WTC11 (cell line): ENCODE data around the gene VWF. TPM values are rescaled to one million over a fixed set of nuclear protein-coding genes. Genes with fewer than 3 reads are reported as not detected.
A peak's percentile ranks its signal among the peaks of the same experiment; 100 is the strongest.

Experiments used
- ATAC-seq: fragments of 200-7000 bp; cut with Tn5 transposase; 2 replicates; pipeline ENCODE4 v1.10.0; 2021; ENCODE audit warnings: mild to moderate bottlenecking, moderate library complexity
- CTCF ChIA-PET: fragments of 300-600 bp; sonication (Branson Sonifier 250); formaldehyde crosslinking; loops from one replicate; lab custom pipeline; 2021; ENCODE audit warnings: antibody characterized with exemption; lab: Charles Lee
- POLR2A ChIA-PET: fragments of 350-600 bp; sonication (Branson Sonifier 250); formaldehyde crosslinking; loops from one replicate; lab custom pipeline; 2021; ENCODE audit warnings: antibody characterized with exemption; lab: Charles Lee
- DNase-seq: peaks from one replicate; pipeline ENCODE4 v3.0.0; 2021; ENCODE audit warnings: low spot score
- H3K27ac Mint-ChIP-seq: 2 replicates; pipeline ENCODE4 v1.8.0; 2021; ENCODE audit warnings: mixed read lengths
- H3K27me3 Mint-ChIP-seq: 2 replicates; pipeline ENCODE4 v1.8.0; 2021; ENCODE audit warnings: low read depth, mild to moderate bottlenecking, moderate library complexity, mixed read lengths
- H3K36me3 Mint-ChIP-seq: 2 replicates; pipeline ENCODE4 v1.8.0; 2021; ENCODE audit warnings: mixed read lengths
- H3K4me1 Mint-ChIP-seq: 2 replicates; pipeline ENCODE4 v1.8.0; 2022; ENCODE audit warnings: mixed read lengths
- H3K4me3 Mint-ChIP-seq: 2 replicates; pipeline ENCODE4 v1.8.0; 2021; ENCODE audit warnings: mild to moderate bottlenecking, moderate library complexity, mixed read lengths
- H3K9me3 Mint-ChIP-seq: 2 replicates; pipeline ENCODE4 v1.8.0; 2021; ENCODE audit warnings: mixed read lengths
- CTCF ChIP-seq: fragments of 200-600 bp; IDR thresholded peaks from 2 replicates; pipeline ENCODE4 v1.8.0; 2022; ENCODE audit warnings: antibody characterized with exemption
- ERG ChIP-seq: fragments of 250-450 bp; sonication (Bioruptor Pico); IDR thresholded peaks from 2 replicates; pipeline ENCODE4 v1.8.0; 2021; ENCODE audit warnings: mild to moderate bottlenecking
- ETV6 ChIP-seq: sonication (generic); formaldehyde crosslinking; IDR thresholded peaks from 2 replicates; pipeline ENCODE4 v1.8.1; 2022; ENCODE audit warnings: mild to moderate bottlenecking, missing genetic modification reagents
- FOXK1 ChIP-seq: sonication (generic); formaldehyde crosslinking; IDR thresholded peaks from 2 replicates; pipeline ENCODE4 v1.8.0; 2022; ENCODE audit warnings: mild to moderate bottlenecking, moderate library complexity, missing genetic modification reagents
- HMGXB4 ChIP-seq: sonication (generic); formaldehyde crosslinking; IDR thresholded peaks from 2 replicates; pipeline ENCODE4 v1.8.1; 2023; ENCODE audit warnings: mild to moderate bottlenecking, moderate library complexity, missing genetic modification reagents
- RORB ChIP-seq: fragments of 250-450 bp; sonication (Bioruptor Pico); IDR thresholded peaks from 2 replicates; pipeline ENCODE4 v1.9.0; 2021; ENCODE audit warnings: mild to moderate bottlenecking
- SOX15 ChIP-seq: fragments of 250-450 bp; sonication (Bioruptor Pico); IDR thresholded peaks from 2 replicates; pipeline ENCODE4 v1.9.0; 2021; ENCODE audit warnings: mild to moderate bottlenecking
- TEAD1 ChIP-seq: sonication (generic); formaldehyde crosslinking; IDR thresholded peaks from 2 replicates; pipeline ENCODE4 v1.8.0; 2022; ENCODE audit warnings: mild to moderate bottlenecking, missing genetic modification reagents
- TP53 ChIP-seq: sonication (generic); formaldehyde crosslinking; IDR thresholded peaks from 2 replicates; pipeline ENCODE4 v1.8.1; 2023; ENCODE audit warnings: mild to moderate bottlenecking, missing genetic modification reagents
- ZNF263 ChIP-seq: sonication (generic); formaldehyde crosslinking; IDR thresholded peaks from 2 replicates; pipeline ENCODE4 v1.8.1; 2022; ENCODE audit warnings: low read depth, mild to moderate bottlenecking, moderate library complexity, missing genetic modification reagents
- ZNF281 ChIP-seq: sonication (generic); formaldehyde crosslinking; IDR thresholded peaks from 2 replicates; pipeline ENCODE4 v1.8.0; 2023; ENCODE audit warnings: mild to moderate bottlenecking, missing genetic modification reagents
- total RNA-seq: library from RNA; stranded (reverse); gene quantifications from 3 replicates; pipeline ENCODE4 v1.2.3, GENCODE V29; 2021
- TF ChIP-seq, protein P1 (sequence below): sonication (generic); formaldehyde crosslinking; IDR thresholded peaks from 2 replicates; pipeline ENCODE4 v1.8.0; 2022; ENCODE audit warnings: missing genetic modification reagents
- TF ChIP-seq, protein P2 (sequence below): fragments of 250-450 bp; sonication (Bioruptor Pico); conservative IDR thresholded peaks from 2 replicates; pipeline ENCODE4 v1.9.0; 2021; ENCODE audit warnings: mild to moderate bottlenecking
- TF ChIP-seq, protein P3 (sequence below): sonication (generic); formaldehyde crosslinking; IDR thresholded peaks from 2 replicates; pipeline ENCODE4 v1.8.1; 2022; ENCODE audit warnings: mild to moderate bottlenecking, moderate library complexity, missing genetic modification reagents

The VWF gene
- total RNA-seq, 1 experiment from 2014 or later: 0.48 TPM

GRCh38 chr12:5900533-5901205 is 223.8 kb downstream of the VWF start:
- TF ChIP-seq SOX15 (CRISPR knock-in tag) (no peak), HMGXB4 (no peak), TP53 (CRISPR knock-in tag) (no peak), ETV6 (CRISPR knock-in tag) (no peak), RORB (no peak), FOXK1 (CRISPR knock-in tag) (no peak), ZNF263 (CRISPR knock-in tag) (no peak), TEAD1 (CRISPR knock-in tag) (no peak), CTCF (no peak)
- TF ChIP-seq, protein P1, sequence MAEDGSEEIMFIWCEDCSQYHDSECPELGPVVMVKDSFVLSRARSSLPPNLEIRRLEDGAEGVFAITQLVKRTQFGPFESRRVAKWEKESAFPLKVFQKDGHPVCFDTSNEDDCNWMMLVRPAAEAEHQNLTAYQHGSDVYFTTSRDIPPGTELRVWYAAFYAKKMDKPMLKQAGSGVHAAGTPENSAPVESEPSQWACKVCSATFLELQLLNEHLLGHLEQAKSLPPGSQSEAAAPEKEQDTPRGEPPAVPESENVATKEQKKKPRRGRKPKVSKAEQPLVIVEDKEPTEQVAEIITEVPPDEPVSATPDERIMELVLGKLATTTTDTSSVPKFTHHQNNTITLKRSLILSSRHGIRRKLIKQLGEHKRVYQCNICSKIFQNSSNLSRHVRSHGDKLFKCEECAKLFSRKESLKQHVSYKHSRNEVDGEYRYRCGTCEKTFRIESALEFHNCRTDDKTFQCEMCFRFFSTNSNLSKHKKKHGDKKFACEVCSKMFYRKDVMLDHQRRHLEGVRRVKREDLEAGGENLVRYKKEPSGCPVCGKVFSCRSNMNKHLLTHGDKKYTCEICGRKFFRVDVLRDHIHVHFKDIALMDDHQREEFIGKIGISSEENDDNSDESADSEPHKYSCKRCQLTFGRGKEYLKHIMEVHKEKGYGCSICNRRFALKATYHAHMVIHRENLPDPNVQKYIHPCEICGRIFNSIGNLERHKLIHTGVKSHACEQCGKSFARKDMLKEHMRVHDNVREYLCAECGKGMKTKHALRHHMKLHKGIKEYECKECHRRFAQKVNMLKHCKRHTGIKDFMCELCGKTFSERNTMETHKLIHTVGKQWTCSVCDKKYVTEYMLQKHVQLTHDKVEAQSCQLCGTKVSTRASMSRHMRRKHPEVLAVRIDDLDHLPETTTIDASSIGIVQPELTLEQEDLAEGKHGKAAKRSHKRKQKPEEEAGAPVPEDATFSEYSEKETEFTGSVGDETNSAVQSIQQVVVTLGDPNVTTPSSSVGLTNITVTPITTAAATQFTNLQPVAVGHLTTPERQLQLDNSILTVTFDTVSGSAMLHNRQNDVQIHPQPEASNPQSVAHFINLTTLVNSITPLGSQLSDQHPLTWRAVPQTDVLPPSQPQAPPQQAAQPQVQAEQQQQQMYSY (CRISPR knock-in tag): no peak
- TF ChIP-seq, all 79 proteins: peak for 0
- no peak overlapping the region for H3K4me3 Mint-ChIP-seq
- no peaks in the 10 kb centered on the region for H3K27me3 Mint-ChIP-seq
- CTCF ChIA-PET: interaction anchor here (2.1 to 2.2 kb wide), 2 partner anchors 27 to 155 kb away, joined by 9 to 19 read pairs; no protein-coding TSS in a partner anchor
- DNase-seq (no peak), ATAC-seq (peak; percentile 30; the same call in 1 of the 2 replicates)
- POLR2A ChIA-PET: no interaction called here
- H3K9me3 Mint-ChIP-seq: no peaks in the 10 kb centered on the region
- H3K4me1 Mint-ChIP-seq: peaks cover 20% of the 10 kb centered on the region
- H3K36me3 Mint-ChIP-seq: no peaks in the 10 kb centered on the region
- H3K27ac Mint-ChIP-seq: no peak overlapping the region

- peaks cover 18% of the 10 kb centered on the region for H3K4me1 Mint-ChIP-seq
- TF ChIP-seq, protein P2, sequence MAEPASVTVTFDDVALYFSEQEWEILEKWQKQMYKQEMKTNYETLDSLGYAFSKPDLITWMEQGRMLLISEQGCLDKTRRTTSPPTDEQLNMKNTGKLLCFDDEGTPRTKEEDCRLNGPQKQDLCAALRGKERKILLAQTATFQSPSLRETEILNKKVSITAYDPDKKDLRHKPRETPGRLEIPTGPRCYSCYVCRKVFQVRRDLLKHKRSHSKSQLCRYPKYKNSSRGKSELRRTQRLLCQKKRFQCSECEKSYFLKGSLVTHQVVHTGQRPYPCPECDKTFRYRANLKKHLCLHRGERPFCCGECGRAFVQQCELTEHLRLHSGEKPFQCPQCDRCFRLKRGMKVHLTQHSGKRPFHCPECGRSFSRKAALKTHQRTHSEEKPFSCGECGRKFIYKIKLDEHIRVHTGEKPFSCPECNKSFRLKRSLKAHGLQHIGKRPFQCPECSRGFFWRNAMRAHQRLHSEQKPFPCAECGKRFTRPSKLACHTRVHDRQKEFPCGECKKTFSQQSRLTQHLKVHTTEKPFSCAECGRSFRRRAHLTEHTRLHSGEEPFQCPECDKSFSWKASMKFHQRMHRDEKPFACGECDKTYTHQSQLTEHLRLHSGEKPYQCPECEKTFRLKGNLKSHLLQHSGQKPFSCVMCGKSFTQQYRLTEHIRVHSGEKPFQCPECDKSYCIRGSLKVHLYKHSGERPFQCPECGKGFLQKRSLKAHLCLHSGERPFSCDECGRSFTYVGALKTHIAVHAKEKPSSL (CRISPR knock-in tag): no peak
- TF ChIP-seq, protein P3, sequence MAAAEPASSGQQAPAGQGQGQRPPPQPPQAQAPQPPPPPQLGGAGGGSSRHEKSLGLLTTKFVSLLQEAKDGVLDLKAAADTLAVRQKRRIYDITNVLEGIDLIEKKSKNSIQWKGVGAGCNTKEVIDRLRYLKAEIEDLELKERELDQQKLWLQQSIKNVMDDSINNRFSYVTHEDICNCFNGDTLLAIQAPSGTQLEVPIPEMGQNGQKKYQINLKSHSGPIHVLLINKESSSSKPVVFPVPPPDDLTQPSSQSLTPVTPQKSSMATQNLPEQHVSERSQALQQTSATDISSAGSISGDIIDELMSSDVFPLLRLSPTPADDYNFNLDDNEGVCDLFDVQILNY: no peak
- TF ChIP-seq CTCF (no peak), ZNF281 (no peak), ERG (CRISPR knock-in tag) (no peak)
These were observed 224.4 kb downstream of the VWF start for GRCh38 chr12:5900076-5900475.

More at GRCh38 chr12:5900076-5900475, 224.4 kb downstream of the VWF start:
- ATAC-seq (no peak), DNase-seq (no peak)
- H3K27me3 Mint-ChIP-seq: no peaks in the 10 kb centered on the region
- no peak overlapping the region for H3K27ac Mint-ChIP-seq
- H3K9me3 Mint-ChIP-seq: peaks cover 4% of the 10 kb centered on the region; the same call in 1 of the 2 replicates
- ChIA-PET POLR2A (no interaction called here), CTCF (interaction anchor here (1.8 to 2.2 kb wide), 5 partner anchors 9 to 155 kb away, joined by 4 to 32 read pairs (median 10); no protein-coding TSS in a partner anchor)
- no peaks in the 10 kb centered on the region for H3K36me3 Mint-ChIP-seq
- no peak overlapping the region for H3K4me3 Mint-ChIP-seq
